Jurkat, Clone E6-1 (cell line): ENCODE data around the gene EIF3I.
A peak's percentile ranks its signal among the peaks of the same experiment; 100 is the strongest.

Source experiments
- DNase-seq: peaks from one replicate; pipeline ENCODE4 v3.0.0-alpha.2; 2011; ENCODE audit warnings: low read depth, low spot score
- H3K4me3 ChIP-seq: 2 replicates; pipeline ENCODE4 v1.5.1; 2011; ENCODE audit warnings: mild to moderate bottlenecking, low read length, control low read depth, moderate library complexity

The EIF3I gene

DNA sequence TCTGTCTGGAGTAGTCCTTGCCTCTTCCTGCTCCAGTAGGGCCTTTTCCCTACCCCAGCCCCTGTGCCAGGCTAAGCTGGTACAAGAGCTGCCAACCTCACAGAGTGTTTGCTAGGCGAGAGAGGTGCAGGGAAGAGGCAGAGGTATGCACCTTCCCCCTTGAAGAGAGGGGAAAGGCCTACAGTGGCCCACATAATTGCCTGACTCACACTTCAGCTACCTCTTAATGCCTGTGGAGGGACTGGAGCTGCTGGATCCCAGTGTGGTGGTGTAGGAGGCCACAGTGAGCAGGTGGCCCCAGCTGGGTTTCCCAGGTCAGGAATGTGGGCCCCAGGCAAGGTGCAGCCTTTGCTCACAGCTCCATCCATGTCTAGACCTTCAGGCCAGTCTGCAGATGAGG is 25.1 kb upstream of the EIF3I start:
- H3K4me3 ChIP-seq: no peak overlapping the region
- no peak for DNase-seq

DNA sequence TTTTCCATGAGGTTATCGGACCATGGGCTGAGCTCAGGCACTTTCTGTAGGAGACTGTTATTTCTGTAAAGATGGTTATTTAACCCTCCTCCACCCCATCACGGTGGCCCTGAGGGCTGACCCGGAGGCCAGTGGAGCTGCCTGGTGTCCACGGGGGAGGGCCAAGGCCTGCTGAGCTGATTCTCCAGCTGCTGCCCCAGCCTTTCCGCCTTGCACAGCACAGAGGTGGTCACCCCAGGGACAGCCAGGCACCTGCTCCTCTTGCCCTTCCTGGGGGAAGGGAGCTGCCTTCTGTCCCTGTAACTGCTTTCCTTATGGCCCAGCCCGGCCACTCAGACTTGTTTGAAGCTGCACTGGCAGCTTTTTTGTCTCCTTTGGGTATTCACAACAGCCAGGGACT is 24.4 kb upstream of the EIF3I start:
- no peak overlapping the region for H3K4me3 ChIP-seq

DNA sequence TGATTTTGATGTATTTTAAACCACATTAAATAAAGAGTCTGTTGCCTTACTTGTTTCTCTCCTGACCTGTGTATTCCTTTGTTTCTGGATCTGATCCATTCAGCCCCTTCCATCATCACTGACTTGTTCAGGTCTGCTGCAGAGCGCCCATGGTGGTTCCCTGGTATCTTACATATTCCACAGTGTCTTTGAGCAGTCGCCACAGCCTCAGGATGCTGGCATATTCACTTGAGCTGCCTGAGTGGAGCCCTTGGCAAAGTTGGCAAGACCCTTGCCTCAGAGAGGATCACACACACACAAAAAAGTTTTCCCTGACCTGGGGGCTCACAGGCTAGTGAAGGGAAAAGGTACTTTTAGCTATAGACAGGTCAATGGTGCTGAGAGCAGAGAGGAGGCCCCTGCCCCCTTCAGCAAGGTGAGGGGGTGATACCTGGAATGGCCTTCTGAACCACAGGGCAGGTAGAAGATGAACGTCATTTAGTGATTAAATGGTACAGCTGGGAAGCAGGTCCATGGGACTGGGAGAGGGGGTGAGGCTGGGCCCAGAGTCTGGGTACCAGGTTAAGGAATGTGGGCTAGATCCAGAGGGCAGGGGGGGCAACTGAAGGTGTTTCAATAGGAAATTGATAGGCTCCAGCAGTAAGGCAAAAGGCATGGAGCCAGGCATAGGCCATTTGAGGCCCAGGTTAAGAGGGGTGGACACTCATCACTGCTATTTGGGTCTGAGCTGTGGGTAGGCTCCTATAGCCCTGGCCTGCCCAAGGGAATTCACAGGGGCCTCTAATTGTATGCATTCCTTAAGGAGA is 23.8 kb upstream of the EIF3I start:
- DNase-seq: no peak
- no peak overlapping the region for H3K4me3 ChIP-seq

More for the DNA sequence above, 24.4 kb upstream of the EIF3I start:
- DNase-seq: no peak

DNA sequence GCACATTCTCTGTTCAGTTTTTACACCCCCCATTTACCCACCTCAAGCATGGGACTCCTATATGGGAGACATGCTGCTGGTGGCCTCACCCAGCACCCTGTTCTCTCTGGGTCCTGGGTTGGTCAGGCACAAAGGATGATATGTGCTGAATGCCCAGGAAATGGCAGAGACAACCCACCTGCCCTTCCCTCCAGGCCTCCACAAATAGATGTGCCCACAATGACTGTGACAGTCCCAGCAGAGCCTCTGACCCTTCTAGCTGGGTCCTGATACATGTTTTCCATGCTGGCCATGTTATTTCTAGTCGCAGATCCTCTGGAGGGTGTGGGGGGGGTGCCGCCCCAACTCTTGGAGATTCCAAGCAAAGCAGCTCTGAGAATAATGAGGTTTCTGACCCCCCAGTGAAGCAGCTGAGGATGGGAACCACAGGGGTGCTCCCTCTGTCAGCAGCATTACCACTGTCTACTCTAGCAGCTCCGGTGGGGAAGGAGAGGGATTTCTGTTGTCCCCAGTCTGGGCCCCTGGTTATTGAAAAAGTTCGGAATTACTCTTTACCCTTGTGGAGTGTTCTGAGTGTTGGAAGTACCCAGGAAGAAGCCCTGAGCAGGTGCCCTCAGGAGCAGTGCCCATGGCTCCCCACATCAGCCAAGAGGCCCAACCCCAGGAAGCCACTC is 23.0 kb upstream of the EIF3I start:
- DNase-seq: no peak
- no peak overlapping the region for H3K4me3 ChIP-seq

DNA sequence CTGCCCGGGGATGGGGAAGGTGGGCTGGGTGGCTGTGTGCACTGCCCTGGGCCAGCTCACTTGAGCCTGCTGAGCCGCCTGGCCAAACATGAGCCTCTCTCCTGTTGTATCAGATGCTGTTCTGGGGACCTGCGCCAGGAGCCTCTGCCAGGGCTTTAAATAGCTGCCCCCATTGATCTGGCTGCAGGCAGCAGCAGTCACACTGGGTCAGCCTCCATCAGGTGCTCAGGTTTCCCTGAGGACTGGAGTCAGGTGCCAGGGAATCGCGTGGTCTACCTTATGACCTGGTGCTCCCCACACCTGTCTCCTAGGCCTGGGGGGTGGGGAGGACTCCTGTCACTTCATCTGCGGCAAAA is 22.5 kb upstream of the EIF3I start:
- DNase-seq: no peak
- H3K4me3 ChIP-seq: peak overlapping the region; percentile 77; the same call in 1 of the 2 replicates

DNA sequence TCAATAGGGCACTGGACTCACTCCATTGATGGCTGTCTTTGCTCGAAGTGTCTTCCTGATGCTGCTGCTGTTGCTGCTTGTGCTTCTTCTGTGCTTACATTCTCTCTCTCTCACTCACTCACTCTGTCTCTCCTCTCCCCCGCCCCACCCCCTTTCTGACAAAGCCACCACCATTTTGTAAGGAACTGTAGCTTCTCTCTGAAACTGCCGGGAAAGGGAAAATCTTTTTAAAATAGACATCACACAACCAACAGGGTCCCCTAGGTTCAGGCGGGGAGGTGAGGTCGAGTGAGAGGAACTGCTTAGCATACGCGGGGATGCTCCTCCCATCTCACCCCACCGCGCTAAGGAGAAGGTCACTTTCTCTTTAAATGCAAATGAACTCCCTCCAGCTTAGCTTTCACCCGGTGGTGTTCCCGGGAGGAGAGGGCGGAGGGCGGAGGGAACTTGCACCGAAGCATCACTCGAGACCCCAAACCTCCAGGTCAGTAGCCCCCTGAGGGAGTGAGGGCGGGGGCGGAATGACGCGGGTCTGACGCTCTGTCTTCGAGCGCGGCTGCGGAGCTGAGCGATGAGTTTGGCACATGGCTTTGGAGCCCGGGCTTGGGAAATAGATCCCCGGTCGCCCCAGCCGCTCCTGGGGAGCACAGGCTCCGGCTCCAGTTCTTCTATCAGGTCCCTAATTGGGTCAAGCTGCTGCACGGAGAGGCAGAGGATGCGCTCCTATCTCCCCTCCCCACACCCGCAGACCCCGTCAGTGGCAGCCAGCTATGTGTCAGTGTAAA is 21.8 kb upstream of the EIF3I start, which contains the start of gene CCDC28B:
Gene CCDC28B (plus strand): TSS at position 370 of the 785 bp plus-strand sequence. CDS start 1,341 bp downstream, outside the sequence.
- peak; percentile 54 for DNase-seq

DNA sequence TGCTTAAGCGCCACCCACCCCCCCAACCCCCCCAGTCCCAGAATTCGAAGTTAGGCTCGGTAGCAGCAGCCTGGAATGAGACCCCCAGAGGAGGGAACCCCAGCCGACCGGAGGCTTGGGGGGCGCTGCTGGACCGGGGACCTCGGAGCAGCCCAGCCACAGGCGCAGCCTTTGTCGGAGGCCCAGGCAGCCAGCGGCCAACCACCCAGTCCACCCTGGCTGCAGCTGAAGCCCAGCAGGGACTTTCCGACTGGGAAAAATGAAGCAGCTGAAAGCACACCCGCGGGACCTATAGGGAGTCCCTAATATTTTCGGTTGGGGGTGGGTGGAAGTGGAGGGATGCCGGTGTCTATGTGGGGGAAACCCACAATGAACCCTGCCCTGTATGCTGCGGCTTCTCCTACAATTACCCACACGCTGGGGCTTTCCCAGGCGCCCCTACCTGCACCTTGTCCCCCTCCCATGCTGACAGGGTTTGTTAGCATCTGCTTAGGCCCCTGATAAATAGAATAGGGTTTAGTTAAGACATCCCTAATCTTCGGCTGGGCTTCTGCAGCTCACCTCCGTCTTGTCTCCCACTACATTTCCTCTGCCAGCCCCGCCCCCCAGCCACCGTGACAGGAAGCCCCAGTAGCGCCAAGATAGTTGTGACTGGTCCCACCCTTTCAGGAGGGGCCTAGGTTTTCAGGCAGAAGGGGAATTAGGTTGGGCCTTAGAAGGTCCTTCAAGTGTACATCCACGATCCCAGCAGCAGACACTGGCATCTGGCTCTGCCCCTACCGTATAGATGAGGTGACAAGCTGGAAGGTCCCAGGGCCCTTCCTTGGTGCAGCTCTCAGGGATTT is 21.0 kb upstream of the EIF3I start:
- peak; percentile 80 for DNase-seq
- H3K4me3 ChIP-seq: peak overlapping the region; percentile 77

More for the DNA sequence above, 21.8 kb upstream of the EIF3I start, which contains the start of gene CCDC28B:
- H3K4me3 ChIP-seq: peak within 1 kb of the TSS; percentile 77

DNA sequence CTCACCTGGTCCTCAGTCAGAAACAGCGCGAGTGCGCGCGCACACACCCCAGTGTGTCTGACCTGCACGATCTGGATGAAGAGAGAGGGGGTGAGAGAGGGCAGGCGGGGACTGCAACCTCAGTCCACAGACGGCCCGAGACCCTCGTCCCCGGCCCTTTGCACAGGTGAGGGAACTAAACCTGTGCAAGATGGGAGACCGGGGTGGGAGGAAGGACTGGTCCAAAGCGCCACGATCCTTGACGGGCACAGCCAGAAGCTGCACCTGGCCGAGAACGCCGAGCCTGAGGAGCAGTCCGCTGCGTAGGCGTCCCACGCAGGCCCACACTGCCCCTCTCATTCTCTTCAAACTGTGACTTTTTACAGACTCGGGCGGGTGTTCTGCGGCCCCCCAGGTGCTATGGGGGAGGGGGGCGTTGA is 17.3 kb upstream of the EIF3I start:
- no peak for DNase-seq
- peak overlapping the region; percentile 94 for H3K4me3 ChIP-seq

DNA sequence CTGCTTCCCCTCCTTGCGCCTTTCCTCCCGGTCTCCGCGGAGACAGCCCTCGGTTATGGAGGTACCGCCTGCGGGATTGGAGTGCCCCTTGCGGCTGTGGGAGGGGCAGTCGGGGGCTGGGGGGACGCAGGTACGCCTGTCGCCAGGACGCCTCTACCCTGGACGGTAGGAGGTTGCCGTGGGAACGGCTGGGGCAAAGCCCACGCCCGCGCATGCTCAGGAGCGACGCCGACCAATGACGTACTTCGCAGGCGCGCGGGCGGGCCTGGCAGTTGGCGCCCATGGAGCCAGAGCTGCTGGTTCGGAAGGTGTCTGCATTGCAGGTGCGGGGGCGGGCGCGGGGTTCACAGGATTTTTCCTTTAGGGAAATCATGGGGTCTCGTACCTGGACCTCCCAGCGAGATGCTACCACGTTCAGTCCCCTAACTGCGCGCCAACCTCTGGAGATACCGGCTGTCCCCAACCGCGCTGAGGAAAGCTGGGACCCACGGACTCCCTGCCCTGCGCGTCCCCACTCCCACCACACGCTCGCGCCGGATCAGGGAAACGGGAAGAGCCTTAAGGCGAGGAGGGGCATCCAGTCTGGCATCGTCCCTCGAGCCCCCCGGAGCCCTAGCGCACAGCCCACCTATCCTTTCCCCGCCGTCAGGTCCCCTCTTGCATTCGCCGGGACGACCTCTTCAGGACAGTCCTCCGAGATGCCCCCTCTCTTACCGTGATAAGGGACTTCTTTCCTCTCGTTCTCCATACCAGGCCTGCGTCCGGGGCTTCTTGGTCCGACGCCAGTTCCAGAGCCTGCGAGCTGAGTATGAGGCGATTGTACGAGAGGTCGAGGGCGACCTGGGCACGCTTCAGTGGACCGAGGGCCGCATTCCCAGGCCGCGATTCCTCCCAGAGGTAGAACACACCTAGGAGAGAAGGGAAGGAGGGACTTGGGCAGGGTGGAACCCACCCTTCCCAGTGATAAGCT is 16.5 kb upstream of the EIF3I start, which contains the start of gene IQCC:
Gene IQCC (plus strand): TSS at position 271 of the 970 bp plus-strand sequence. CDS start 11 bp downstream, at position 282.
- peak; percentile 75 for DNase-seq
- peak within 1 kb of the TSS; percentile 94 for H3K4me3 ChIP-seq

DNA sequence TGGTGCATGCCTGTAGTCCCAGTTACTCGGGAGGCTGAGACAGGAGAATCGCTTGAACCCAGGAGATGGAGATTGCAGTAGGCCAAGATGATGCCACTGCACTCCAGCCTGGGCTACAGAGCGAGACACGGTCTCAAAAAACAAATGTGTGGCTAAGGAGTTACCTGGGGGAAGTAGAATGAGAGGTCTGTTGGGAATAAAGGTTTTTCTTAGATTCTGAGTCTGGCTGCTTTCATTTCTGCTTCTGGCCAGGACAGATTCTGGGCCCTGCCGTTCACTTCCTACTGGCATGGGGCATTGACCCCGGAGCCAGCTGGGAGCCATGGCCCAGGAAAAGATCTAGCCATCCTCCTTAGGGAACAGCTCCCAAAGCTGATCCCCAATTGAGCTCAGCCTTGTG is 13.7 kb upstream of the EIF3I start:
- H3K4me3 ChIP-seq: no peak overlapping the region

DNA sequence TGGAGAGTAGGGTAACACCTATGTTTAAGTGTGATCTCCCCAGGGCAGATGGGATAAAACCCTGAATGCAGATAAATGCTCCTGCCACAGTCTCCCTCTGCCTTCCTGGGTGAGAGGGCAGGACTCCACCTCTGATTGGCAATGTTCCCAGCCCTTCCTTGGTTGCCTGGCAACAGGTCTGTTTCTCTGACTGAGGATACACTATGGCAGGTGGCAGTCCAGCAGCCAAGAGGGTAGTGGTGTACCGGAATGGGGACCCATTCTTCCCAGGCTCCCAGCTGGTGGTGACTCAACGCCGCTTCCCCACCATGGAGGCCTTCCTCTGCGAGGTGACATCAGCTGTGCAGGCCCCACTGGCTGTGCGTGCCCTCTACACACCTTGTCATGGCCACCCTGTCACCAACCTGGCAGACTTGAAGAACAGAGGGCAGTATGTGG is 13.3 kb upstream of the EIF3I start, which contains the start of gene DCDC2B:
Gene DCDC2B (plus strand): TSS at position 199 of the 438 bp plus-strand sequence. CDS start 5 bp downstream, at position 204.
- peak; percentile 24 for DNase-seq
- no peak within 1 kb of the TSS for H3K4me3 ChIP-seq

More for the DNA sequence above, 13.7 kb upstream of the EIF3I start:
- DNase-seq: no peak

DNA sequence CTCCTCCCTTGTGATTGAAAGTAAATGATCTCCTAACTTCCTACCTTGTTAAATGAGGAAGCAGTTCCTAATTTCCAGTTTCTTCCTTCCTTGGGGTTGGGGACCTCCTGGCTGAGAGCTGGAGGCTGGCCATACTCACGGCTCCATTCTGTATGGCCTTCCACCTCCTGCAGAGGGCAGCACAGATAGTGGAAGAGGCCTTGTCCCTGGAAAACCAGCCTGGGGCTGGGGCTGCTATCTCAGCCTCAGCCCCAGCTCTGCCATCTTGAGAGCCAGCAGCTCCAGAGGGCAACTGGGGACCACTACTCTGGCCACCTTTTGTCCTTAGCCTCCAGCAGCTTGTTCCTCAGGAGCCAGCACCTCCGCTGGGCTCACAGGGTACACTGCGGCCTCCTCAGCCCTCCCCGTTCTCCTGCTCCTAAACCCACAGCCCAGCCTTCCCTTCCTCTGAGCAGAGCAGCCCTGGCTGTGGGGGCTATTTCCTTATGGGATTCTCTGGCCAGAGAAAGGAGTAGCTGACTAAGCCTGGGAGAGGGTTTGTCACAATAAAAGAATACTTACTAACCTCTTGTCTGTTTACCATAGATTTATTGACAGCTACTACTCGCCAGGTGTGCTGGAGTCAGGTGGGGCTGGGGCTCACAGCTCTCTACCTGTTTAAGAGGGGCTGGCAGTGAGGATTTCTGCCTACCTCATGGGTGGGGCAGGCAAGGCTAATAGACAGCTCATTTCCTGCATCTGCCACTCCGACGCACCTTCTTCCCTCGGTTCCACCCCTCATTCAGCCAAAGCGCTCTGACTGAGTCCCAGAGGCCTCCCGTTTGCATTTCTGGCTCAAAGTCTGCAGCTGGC is 6.4 kb upstream of the EIF3I start:
- peak; percentile 42 for DNase-seq
- H3K4me3 ChIP-seq: no peak overlapping the region

DNA sequence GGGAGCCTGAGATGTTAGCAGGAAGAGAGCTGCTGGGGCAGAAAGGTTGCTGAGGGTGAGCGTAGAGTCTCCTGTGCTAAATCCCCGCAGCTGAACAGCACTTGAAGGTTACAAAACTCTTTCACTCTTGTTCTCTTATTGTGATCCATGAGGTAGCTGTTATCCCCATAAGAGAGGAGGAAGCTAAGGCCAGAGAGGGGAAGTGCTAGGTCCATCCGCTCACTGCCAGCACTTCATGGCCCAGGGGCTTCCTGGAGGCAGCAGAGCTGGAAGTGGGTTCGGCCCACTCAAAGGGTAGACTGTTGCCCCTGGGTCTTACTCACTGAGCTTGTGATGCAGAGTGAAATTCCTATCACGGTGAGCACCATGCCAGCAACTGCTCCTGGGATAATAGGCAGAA is 5.6 kb upstream of the EIF3I start:
- no peak for DNase-seq
- H3K4me3 ChIP-seq: no peak overlapping the region

DNA sequence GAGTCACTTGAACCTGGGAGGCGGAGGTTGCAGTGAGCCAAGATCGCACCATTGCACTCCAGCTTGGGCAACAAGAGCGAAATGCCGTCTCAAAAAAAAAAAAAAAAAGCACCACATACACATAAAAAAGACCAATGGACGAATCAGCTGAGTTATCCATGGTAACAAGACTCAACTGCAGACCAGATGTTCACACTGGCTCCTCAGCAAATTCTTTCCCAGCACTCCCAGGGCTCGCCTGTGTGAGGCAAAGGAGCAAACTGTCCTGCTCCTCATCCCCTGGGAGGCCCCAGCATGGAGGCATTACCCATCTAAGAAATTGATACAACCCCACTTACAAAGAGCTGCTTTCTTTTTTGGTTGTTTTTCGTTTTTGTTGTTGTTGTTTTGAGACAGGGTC is 3.2 kb upstream of the EIF3I start:
- H3K4me3 ChIP-seq: no peak overlapping the region
- DNase-seq: no peak

DNA sequence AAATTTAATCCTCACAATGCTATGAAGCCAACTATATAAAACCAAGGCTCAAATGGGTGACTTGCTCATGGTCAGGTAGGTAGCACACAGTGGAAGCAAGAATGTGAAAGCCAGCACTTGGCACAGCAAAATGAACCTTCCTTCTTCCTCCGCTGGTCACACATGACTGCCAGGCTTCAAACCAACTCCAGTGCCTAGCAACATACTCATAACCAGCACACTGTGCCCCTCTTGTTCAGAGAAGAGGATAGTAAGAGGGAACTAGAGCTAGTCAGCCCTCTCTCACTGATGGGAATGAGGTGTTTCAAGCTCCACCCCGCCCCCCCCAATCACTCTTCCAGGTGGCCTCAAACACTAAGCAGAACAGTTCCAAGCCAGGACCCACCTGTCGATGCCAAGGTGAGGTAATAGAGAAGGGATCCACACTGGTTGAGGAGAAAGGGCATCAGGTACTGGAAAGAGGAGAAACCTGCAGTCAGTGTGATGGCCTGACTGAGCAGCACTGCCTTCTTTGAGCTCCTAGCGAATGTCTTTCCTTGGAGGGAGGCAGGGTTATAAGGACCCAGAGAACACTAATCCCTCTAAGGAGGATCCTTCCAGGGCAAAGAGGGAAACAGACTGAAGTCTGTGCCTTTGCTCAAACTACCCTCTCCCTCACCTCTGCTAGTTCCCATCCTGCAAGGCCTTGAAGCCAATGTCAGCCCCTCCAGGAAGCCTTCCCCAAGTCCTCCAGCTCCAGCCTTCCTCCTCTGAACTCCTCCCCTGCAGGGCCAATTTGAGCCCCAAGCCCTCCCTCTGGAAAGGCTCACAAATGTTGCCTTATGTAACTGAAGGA is 1.2 kb upstream of the EIF3I start:
- no peak for DNase-seq
- peak overlapping the region; percentile 99 for H3K4me3 ChIP-seq

DNA sequence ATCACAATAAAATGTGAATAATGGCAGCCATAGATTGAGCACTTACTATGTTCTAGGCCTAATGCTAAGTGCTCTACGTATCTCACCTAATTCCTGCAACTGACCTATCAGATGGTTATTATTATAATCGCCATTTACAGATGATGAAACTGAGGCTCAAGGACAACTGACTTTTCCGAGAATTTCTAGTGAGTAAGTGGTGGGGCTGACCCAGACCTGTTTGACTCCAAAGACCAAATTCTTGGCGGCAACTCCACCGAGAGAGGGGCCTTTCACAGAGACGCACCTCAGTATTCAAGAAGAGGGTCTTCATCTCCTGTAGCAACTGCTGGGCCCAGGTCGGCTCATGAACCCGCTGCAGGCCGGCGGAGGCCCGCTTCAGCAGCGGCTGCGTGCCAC is 627 bp upstream of the EIF3I start:
- no peak for DNase-seq

More for the DNA sequence above, 627 bp upstream of the EIF3I start:
- H3K4me3 ChIP-seq: peak overlapping the region; percentile 99
